Neural cell (in vitro differentiated cells): ENCODE data around the gene IKZF5. TPM values are rescaled to one million over a fixed set of nuclear protein-coding genes. Genes with fewer than 3 reads are reported as not detected.

ENCODE experiments used
- H2AFZ ChIP-seq: fragments of 200-600, 300-800 bp; sonication (generic), shearing (Covaris generic); 2 replicates; pipeline ENCODE4 v1.6.0; 2014; ENCODE audit warnings: low read depth, mild to moderate bottlenecking, antibody characterized with exemption, low read length, moderate library complexity
- H3F3A ChIP-seq: fragments of 200-600 bp; shearing (Covaris generic); 2 replicates; pipeline ENCODE4 v1.6.1; 2016; ENCODE audit warnings: mild to moderate bottlenecking, moderate library complexity, mixed read lengths, antibody characterized with exemption, low read length; ENCODE audit not compliant: insufficient read depth, poor library complexity, severe bottlenecking
- H3K27ac ChIP-seq: fragments of 200-600, 300-800 bp; sonication (generic), shearing (Covaris generic); 2 replicates; pipeline ENCODE4 v1.5.1; 2014; ENCODE audit warnings: mild to moderate bottlenecking, low read length, moderate library complexity
- H3K27me3 ChIP-seq: fragments of 300-800, 200-600 bp; sonication (generic), shearing (Covaris generic); 2 replicates; pipeline ENCODE4 v1.6.0; 2014; ENCODE audit warnings: mild to moderate bottlenecking, low read depth, low read length, moderate library complexity; ENCODE audit not compliant: insufficient read depth
- H3K36me3 ChIP-seq: fragments of 300-800, 200-600 bp; sonication (generic), shearing (Covaris generic); 2 replicates; pipeline ENCODE4 v1.5.1; 2014; ENCODE audit warnings: mild to moderate bottlenecking, antibody characterized with exemption, low read length, moderate library complexity; ENCODE audit not compliant: insufficient read depth
- H3K4me2 ChIP-seq: fragments of 300-800, 200-600 bp; sonication (generic), shearing (Covaris generic); 2 replicates; pipeline ENCODE4 v1.6.0; 2014; ENCODE audit warnings: mild to moderate bottlenecking, low read length
- H3K4me3 ChIP-seq: fragments of 300-800, 200-600 bp; sonication (generic), shearing (Covaris generic); 2 replicates; pipeline ENCODE4 v1.5.1; 2014; ENCODE audit warnings: mild to moderate bottlenecking, low read length, moderate library complexity
- H3K79me2 ChIP-seq: fragments of 200-600 bp; shearing (Covaris generic); replicated peaks from 2 replicates; pipeline ENCODE4 v1.6.0; 2014; ENCODE audit warnings: mild to moderate bottlenecking, low read length, moderate library complexity; ENCODE audit not compliant: insufficient read depth
- H3K9ac ChIP-seq: fragments of 300-800, 200-600 bp; sonication (generic), shearing (Covaris generic); 2 replicates; pipeline ENCODE4 v1.6.1; 2016; ENCODE audit warnings: mild to moderate bottlenecking, low read length, mixed read lengths
- H3K9me2 ChIP-seq: fragments of 200-600 bp; shearing (Covaris generic); 2 replicates; pipeline ENCODE4 v1.6.1; 2016; ENCODE audit warnings: mild to moderate bottlenecking, low read length, mixed read lengths; ENCODE audit not compliant: insufficient read depth
- H3K9me3 ChIP-seq: fragments of 200-600, 300-800 bp; sonication (generic), shearing (Covaris generic); 2 replicates; pipeline ENCODE4 v1.6.1; 2016; ENCODE audit warnings: mild to moderate bottlenecking, mixed run types, low read length, moderate library complexity, mixed read lengths
- H4K20me1 ChIP-seq: fragments of 200-600 bp; shearing (Covaris generic); 2 replicates; pipeline ENCODE4 v1.6.1; 2016; ENCODE audit warnings: mild to moderate bottlenecking, mixed run types; ENCODE audit not compliant: insufficient read depth
- EP300 ChIP-seq: fragments of 450-650 bp; conservative IDR thresholded peaks from 2 replicates; pipeline ENCODE4 v1.6.1; 2014; ENCODE audit warnings: antibody characterized with exemption, mild to moderate bottlenecking, moderate library complexity; ENCODE audit not compliant: poor library complexity, severe bottlenecking
- EZH2 ChIP-seq: fragments of 200-600, 300-800 bp; shearing (Covaris generic), sonication (generic); IDR thresholded peaks from 2 replicates; pipeline ENCODE4 v1.6.1; 2014; ENCODE audit warnings: antibody characterized with exemption, low read length, borderline replicate concordance, mild to moderate bottlenecking; ENCODE audit not compliant: insufficient read depth, poor library complexity, severe bottlenecking
- MXI1 ChIP-seq: fragments of 450-650 bp; conservative IDR thresholded peaks from 2 replicates; pipeline ENCODE4 v1.6.1; 2014; ENCODE audit warnings: antibody characterized with exemption, mild to moderate bottlenecking; ENCODE audit not compliant: poor library complexity, severe bottlenecking
- POLR2AphosphoS5 ChIP-seq: IDR thresholded peaks from 2 replicates; pipeline ENCODE4 v1.6.1; 2012
- RAD21 ChIP-seq: fragments of 450-650 bp; conservative IDR thresholded peaks from 2 replicates; pipeline ENCODE4 v1.6.1; 2014; ENCODE audit warnings: antibody characterized with exemption, mild to moderate bottlenecking, moderate library complexity
- SMC3 ChIP-seq: fragments of 450-650 bp; conservative IDR thresholded peaks from 2 replicates; pipeline ENCODE4 v1.6.1; 2014; ENCODE audit warnings: antibody characterized with exemption, mild to moderate bottlenecking, moderate library complexity; ENCODE audit not compliant: poor library complexity
- TAF1 ChIP-seq: IDR thresholded peaks from 2 replicates; pipeline ENCODE4 v1.6.1; 2012; ENCODE audit warnings: low read depth
- polyA plus RNA-seq: library from polyadenylated mRNA; depleted of rRNA; stranded (reverse); fragments of >200 nt; gene quantifications from 2 replicates; pipeline ENCODE4 v1.2.3, GENCODE V29; 2014
- TF ChIP-seq, protein P1 (sequence below): IDR thresholded peaks from 2 replicates; pipeline ENCODE4 v1.6.1; 2012; ENCODE audit warnings: borderline replicate concordance
- TF ChIP-seq, protein P2 (sequence below): fragments of 450-650 bp; IDR thresholded peaks from 2 replicates; pipeline ENCODE4 v1.5.1; 2014; ENCODE audit warnings: antibody characterized with exemption, mild to moderate bottlenecking, moderate library complexity; ENCODE audit not compliant: poor library complexity, severe bottlenecking

The IKZF5 gene
- polyA plus RNA-seq, 1 donor from 2014 or later: 11.0 TPM

- no peaks in the 10 kb centered on the region for H3F3A ChIP-seq
- no peak overlapping the region for H3K9ac ChIP-seq
- no peak overlapping the region for H3K4me3 ChIP-seq
- H2AFZ ChIP-seq: no peak overlapping the region
- H3K4me2 ChIP-seq: no peak overlapping the region
- H3K27me3 ChIP-seq: no peaks in the 10 kb centered on the region
- no peaks in the 10 kb centered on the region for H3K36me3 ChIP-seq
- H4K20me1 ChIP-seq: no peaks in the 10 kb centered on the region
- H3K79me2 ChIP-seq: no peaks in the 10 kb centered on the region
- H3K27ac ChIP-seq: no peak overlapping the region
- H3K9me2 ChIP-seq: no peaks in the 10 kb centered on the region
- H3K9me3 ChIP-seq: no peaks in the 10 kb centered on the region
- TF ChIP-seq, protein P1, sequence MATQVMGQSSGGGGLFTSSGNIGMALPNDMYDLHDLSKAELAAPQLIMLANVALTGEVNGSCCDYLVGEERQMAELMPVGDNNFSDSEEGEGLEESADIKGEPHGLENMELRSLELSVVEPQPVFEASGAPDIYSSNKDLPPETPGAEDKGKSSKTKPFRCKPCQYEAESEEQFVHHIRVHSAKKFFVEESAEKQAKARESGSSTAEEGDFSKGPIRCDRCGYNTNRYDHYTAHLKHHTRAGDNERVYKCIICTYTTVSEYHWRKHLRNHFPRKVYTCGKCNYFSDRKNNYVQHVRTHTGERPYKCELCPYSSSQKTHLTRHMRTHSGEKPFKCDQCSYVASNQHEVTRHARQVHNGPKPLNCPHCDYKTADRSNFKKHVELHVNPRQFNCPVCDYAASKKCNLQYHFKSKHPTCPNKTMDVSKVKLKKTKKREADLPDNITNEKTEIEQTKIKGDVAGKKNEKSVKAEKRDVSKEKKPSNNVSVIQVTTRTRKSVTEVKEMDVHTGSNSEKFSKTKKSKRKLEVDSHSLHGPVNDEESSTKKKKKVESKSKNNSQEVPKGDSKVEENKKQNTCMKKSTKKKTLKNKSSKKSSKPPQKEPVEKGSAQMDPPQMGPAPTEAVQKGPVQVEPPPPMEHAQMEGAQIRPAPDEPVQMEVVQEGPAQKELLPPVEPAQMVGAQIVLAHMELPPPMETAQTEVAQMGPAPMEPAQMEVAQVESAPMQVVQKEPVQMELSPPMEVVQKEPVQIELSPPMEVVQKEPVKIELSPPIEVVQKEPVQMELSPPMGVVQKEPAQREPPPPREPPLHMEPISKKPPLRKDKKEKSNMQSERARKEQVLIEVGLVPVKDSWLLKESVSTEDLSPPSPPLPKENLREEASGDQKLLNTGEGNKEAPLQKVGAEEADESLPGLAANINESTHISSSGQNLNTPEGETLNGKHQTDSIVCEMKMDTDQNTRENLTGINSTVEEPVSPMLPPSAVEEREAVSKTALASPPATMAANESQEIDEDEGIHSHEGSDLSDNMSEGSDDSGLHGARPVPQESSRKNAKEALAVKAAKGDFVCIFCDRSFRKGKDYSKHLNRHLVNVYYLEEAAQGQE: no peak
- TF ChIP-seq RAD21 (no peak), TAF1 (no peak), MXI1 (no peak), EP300 (no peak), SMC3 (no peak), POLR2AphosphoS5 (no peak), EZH2 (no peak)
- TF ChIP-seq, protein P2, sequence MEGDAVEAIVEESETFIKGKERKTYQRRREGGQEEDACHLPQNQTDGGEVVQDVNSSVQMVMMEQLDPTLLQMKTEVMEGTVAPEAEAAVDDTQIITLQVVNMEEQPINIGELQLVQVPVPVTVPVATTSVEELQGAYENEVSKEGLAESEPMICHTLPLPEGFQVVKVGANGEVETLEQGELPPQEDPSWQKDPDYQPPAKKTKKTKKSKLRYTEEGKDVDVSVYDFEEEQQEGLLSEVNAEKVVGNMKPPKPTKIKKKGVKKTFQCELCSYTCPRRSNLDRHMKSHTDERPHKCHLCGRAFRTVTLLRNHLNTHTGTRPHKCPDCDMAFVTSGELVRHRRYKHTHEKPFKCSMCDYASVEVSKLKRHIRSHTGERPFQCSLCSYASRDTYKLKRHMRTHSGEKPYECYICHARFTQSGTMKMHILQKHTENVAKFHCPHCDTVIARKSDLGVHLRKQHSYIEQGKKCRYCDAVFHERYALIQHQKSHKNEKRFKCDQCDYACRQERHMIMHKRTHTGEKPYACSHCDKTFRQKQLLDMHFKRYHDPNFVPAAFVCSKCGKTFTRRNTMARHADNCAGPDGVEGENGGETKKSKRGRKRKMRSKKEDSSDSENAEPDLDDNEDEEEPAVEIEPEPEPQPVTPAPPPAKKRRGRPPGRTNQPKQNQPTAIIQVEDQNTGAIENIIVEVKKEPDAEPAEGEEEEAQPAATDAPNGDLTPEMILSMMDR: no peak
Observed at GRCh38 chr10:122974543-122975064, 34.0 kb downstream of the IKZF5 start.

DNA sequence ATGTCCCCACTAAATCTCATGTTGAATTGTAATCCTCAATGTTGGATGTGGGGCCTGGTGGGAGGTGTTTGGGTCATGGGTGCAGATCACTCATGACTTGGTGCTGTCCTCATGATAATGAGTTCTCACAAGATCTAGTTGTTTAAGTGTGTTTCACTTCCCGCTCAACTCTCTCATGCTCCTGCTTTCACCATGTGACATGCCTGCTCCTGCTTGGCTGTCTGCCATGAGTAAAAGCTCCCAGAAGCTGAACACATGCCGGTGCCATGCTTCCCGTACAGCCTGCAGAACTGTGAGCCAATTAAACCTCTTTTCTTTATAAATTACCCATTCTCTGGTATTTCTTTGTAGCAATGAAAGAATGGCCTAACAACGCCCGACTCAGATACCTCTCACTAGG, 34.6 kb downstream of the IKZF5 start:
- TF ChIP-seq EZH2 (no peak), MXI1 (no peak), SMC3 (no peak), POLR2AphosphoS5 (no peak), RAD21 (no peak), TAF1 (no peak), EP300 (no peak)
- TF ChIP-seq, protein P2: no peak
- TF ChIP-seq, protein P1: no peak
- Histone ChIP-seq H2AFZ (no peak overlapping the region), H3K9ac (no peak overlapping the region), H3K4me3 (no peak overlapping the region), H3K9me2 (no peaks in the 10 kb centered on the region), H3K4me2 (no peak overlapping the region), H3F3A (no peaks in the 10 kb centered on the region), H3K27ac (no peak overlapping the region), H4K20me1 (no peaks in the 10 kb centered on the region), H3K79me2 (no peaks in the 10 kb centered on the region), H3K9me3 (no peaks in the 10 kb centered on the region), H3K27me3 (no peaks in the 10 kb centered on the region), H3K36me3 (no peaks in the 10 kb centered on the region)
